Measurements from ENCODE around the gene DLGAP4.

Gene DLGAP4

GRCh38 chr20:36346256-36346655, 40.1 kb downstream of the DLGAP4 start:
- no peak for DNase-seq (ENCODE audit: low read depth in 2 of 2, low spot score in 1 of 2)

DNA sequence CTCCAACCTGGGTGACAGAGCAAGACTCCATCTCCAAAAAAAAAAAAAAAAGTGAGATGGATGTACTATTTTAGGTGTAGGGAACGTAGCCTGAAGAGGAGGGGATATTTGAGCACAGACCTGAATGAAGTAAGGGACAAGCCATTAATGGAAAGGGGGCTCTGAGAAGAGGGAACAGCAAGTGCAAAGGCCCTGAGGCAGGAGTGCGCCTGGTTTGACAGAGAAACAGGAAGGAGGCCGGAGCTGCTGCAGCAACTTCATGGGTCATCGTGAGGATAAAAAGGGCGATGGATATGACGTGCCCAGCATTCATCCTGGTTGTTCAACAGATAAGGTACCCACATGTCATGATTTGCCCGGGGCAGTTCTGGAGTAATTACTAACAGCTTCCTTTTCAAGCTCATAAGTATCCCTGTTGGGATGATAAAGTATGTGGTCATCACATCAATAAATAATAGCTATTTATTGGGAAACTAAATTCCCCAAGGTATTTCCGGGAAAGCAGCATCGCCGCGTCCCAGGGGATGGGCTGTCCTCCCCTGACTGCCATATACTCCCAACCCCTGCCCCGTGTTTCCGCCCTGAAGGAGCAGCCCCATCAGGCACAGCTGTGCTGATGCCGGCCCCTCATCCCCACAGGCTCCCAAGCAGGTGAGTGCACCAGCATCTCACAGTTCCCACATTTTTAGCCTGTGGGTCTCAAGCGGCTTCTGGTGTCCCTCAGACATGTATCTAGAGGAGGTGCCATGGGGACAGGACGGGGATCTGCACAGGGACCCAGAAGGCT, 43.4 kb downstream of the DLGAP4 start:
- no peak for DNase-seq (ENCODE audit: low read depth in 2 of 2, low spot score in 1 of 2)

DNA sequence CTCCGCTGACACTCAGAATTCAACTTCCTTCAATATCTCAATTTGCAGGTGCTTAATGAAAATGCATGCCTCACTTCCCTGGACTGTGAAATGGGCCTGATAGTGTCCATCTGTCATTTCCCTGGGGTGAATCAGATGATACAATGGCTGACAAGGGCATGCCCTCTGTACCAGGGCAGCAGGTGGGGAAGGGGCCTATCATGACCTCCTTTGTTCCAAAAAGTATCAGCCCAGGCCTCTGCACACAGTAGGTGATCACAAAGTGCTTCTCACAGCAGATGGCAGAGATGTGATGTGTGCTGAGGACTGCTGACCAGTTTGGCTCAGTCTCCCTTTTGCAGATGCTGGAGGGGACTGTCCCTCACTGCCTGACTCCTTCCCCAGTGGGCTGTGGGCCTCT, 44.3 kb downstream of the DLGAP4 start:
- no peak for DNase-seq (ENCODE audit: low read depth in 2 of 2, low spot score in 1 of 2)

DNA sequence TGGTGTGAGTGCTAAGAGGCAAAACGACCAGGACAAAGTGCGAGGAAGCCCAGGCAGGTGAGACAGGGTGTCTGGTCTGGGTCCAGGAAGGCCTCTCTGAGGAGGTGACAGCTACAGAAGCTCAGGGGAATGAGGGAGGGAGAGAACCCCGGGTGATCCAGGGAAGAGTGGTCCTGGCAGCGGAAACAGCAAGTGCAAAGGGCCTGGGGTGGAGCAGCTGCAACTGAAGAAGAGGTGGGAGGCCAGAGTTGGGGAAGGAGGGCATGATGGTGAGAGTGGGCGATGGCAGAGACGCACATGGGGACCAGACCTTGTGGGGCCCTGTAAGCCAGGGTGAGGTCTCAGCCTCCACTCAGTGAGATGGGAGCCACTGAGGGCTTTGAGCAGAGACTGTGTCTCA, 45.8 kb downstream of the DLGAP4 start:
- no peak for DNase-seq (ENCODE audit: low read depth in 2 of 2, low spot score in 1 of 2)

DNA sequence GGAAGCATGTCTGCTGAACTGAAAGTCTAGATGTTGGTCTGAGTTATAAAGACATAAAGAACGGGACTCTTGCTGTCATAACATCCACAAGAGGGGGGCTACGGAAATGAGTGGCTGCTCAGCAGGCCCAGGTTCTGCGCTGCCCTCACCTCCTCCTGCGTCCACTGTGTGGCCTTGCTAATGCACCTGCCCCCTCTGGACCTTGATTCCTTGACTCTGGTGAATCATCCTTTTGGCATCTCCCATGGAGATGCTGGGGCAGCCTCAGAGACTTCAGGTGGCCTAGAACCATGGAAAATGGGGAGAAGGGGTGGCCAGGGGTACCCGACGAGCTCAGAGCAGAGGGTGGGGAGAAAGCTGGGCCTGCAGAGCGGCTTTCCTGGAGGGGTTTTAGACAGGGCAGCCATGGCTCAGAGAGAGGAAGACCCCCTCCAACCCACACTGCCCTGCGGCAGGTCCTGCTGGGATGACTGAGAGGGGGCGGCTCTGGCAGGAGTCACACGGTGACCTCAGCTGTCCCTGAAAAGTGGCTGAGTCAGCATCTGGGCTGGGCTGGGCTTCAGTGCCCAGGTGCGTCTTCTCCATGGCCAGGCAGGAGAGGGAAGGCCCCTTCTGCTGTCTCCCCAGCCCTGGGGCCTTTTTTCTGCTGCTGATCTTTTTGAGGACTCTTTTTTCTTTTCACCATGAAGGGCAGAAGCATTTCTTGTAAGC, 46.9 kb downstream of the DLGAP4 start:
- DNase-seq (ENCODE audit: low read depth in 2 of 2, low spot score in 1 of 2), result no peak

DNA sequence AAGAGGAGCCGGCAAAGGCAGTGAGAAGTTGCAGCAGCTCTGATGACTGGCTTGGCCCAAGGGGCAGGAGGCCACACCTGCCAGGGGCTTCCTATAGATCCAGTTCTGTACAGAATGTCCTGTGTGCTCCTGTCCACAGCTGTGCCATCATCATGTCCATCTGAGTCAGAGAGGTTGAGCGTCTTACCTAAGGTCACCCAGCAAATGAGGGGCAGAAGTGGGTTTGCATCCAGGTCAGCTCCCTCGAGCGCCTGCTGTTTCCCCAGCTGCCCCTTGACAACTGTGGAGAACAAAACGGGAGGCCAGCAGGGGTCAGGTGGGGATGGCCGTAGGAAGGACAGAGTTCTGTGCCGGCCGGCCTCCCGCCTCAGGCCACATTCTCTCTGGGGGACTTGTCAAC, 47.6 kb downstream of the DLGAP4 start:
- DNase-seq (ENCODE audit: low read depth in 2 of 2, low spot score in 1 of 2), result no peak

- no peak for DNase-seq (ENCODE audit: low read depth in 2 of 2, low spot score in 1 of 2)
Observed at GRCh38 chr20:36355469-36356171, 49.5 kb downstream of the DLGAP4 start.

- no peak for DNase-seq (ENCODE audit: low read depth in 2 of 2, low spot score in 1 of 2)
Observed at GRCh38 chr20:36359668-36360406, 53.7 kb downstream of the DLGAP4 start.

GRCh38 chr20:36360429-36360828, 54.3 kb downstream of the DLGAP4 start:
- DNase-seq (ENCODE audit: low read depth in 2 of 2, low spot score in 1 of 2), result no peak

DNA sequence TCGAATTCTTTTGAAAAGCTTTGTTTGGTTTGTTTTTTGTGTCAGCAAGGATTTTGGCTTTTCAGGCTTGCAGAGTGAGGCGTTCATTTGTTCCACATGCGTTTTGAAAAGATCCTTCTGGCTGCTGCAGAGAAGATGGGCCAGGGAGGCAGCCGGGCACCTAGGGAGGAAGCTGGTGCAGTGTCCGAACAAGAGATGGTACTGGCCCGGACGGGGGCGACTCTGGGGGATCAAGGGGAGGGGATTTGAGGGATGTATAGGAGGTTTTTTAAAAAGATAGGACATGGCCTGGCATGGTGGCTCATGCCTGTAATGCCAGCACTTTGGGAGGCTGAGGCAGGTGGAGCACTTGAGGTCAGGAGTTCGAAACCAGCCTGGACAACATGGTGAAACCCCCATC, 55.3 kb downstream of the DLGAP4 start:
- no peak for DNase-seq (ENCODE audit: low read depth in 2 of 2, low spot score in 1 of 2)

- no peak for DNase-seq (ENCODE audit: low read depth in 2 of 2, low spot score in 1 of 2)
Observed at GRCh38 chr20:36362261-36362660, 56.1 kb downstream of the DLGAP4 start.

GRCh38 chr20:36362978-36363713, 57.0 kb downstream of the DLGAP4 start:
- DNase-seq (ENCODE audit: low read depth in 2 of 2, low spot score in 1 of 2), result no peak

DNA sequence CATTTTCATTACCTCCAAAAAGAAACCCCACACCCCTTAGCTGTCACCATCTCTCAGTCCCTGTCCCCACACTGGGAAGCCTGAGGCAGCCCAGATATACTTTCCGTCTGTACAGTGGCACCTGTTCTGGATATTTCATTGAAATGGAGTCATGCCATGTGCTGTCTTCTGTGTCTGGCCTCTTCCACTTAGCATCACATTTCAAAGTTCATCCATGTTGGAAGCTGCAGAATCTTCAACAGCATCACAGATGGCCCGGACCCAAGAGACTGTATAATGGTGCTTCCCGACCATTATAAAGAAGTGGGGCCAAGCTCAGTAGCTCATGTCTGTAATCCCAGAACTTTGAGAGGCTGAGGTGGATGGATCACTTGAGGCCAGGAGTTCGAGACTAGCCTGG, 58.4 kb downstream of the DLGAP4 start:
- no peak for DNase-seq (ENCODE audit: low read depth in 2 of 2, low spot score in 1 of 2)

DNA sequence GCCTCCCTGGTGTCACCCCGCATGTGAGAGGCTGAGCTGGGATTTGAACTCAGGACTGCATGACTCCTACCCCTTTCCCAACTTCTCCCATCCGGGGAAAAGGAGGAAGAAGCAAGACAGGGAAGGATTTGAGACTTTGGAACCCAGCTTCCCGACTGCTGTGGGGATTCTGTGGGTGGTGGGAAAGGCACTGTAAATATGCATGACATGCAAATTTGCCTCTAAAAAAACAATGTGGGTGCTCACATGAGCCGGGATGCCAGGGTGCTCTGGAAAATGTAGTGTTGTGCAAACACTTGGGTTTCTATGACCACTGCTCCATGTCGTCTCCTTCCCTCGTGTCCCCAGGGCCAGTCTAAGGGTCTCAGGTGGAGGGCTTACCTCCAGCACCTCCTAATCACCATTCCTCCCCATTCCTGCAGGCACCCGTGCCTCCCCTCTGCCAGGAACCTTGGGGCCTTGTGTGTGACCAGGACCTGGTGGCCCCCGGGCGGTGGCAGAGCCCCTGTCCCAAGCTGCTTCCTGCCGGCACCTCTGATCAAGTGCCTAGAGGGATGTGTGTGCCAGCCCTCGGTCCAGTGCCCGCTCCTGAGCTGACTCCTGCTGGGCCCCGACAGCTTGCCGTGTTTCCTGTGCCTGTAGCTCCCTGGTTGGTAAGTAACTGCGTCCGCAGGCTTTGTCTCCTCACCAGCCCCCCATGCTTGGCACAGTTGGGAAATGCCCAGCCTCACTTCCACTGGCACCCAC, 60.7 kb downstream of the DLGAP4 start:
- DNase-seq (ENCODE audit: low read depth in 2 of 2, low spot score in 1 of 2), result no peak

DNA sequence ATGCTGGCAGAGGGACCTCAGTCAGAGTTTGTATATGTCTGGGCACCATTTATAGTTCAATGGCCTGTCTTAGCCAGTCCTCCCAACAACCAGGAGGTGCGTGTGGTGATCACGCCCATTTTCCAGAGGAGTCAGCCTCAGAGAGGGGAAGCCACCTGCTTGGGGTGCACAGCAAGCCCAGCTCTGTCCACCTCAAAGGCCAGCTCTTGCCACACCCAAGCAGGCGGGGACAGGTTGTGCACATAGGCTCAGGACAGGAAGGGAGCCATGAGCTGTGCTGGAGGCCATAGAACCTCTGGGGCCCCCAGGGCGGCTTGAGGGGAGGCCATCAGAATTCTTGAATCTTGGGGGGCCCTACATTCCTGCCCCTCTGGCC, 61.2 kb downstream of the DLGAP4 start:
- no peak for DNase-seq (ENCODE audit: low read depth in 2 of 2, low spot score in 1 of 2)

DNA sequence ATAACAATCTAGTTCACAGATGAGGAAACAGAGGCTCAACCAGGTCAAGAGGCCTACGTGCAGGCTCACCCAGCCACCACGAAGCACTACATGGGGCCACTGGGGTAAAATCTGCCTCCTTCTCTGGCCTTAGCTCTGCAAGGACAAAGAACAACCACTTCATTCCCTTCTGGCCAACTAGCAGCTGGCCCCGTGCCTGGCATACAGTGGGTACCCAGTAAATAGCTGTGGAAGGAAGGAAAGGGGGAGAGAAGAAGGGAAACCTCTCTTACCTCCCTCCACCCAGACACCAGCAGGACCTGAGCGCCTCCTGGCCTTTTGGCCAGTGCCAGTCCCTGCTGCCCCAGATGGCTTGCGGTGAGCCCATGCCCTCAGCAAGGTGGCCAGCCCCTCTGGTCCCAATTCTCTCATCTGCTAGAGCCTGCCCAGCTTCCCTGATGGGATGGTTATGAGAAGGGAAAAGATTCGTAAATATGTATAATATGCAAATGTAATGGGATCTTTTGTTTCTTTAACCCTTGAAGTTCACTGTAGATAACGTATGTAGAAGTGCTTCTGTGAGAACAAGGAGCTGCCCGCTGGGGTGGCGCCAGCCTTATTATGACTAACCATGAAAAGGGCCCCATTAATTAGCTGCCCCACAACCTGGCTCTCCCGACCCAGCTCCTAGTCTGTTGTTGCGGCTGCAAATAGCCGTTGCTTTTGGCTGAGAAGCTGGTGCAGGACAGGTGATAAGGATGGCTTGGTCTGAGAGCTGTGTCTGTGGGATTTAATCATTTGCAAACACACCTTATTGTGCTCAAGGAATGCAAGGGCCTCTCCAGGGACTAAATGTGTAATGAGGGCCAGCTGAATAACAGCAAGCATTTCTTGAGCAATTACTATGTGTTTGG, 62.0 kb downstream of the DLGAP4 start:
- no peak for DNase-seq (ENCODE audit: low read depth in 2 of 2, low spot score in 1 of 2)

GRCh38 chr20:36368869-36369268, 62.7 kb downstream of the DLGAP4 start:
- no peak for DNase-seq (ENCODE audit: low read depth in 2 of 2, low spot score in 1 of 2)

GRCh38 chr20:36369739-36370138, 63.6 kb downstream of the DLGAP4 start:
- DNase-seq (ENCODE audit: low read depth in 2 of 2, low spot score in 1 of 2), result no peak

Data from stimulated activated CD8-positive, alpha-beta memory T cell treated with anti-CD3 and anti-CD28 coated beads, Interleukin-4, amount 100 ng/mL, for 1 hour (primary cell).